T-cell (primary cell): ENCODE data around the gene MBP. TPM values are rescaled to one million over a fixed set of nuclear protein-coding genes. Genes with fewer than 3 reads are reported as not detected.

Experiments used
- ATAC-seq, 4 experiments: fragments of 200-7000 bp in 3 of 4; fragments of 150-1000 bp in 1 of 4; cut with Tn5 transposase; replicated peaks in 1 of 4; 1 replicate in 3 of 4; 2 replicates in 1 of 4; pipeline ENCODE4 v1.10.0; 2021; ENCODE audit warnings: moderate library complexity in 3 of 4, mild to moderate bottlenecking in 2 of 4, moderate number of reproducible peaks in 1 of 4
- CTCF ChIA-PET, 2 donors: fragments of 300-600 bp; sonication (Branson Sonifier 250); formaldehyde crosslinking; loops; one replicate each; lab custom pipeline; 2022; ENCODE audit warnings: antibody characterized with exemption in 2 of 2; lab: Charles Lee
- POLR2A ChIA-PET, 2 donors: fragments of 300-600 bp; sonication (Branson Sonifier 250); formaldehyde crosslinking; loops; one replicate each; lab custom pipeline; 2022; ENCODE audit warnings: antibody characterized with exemption in 2 of 2; lab: Charles Lee
- DNase-seq, 35 experiments: peaks; one replicate each; pipeline versions ENCODE4 v3.0.0 to v3.0.0-alpha.2; 2013 to 2023
- H3K27ac ChIP-seq: one replicate; pipeline ENCODE4 v1.5.1; 2013; ENCODE audit warnings: low read length
- H3K27me3 ChIP-seq, 2 experiments: replicated peaks in 1 of 2; 1 replicate in 1 of 2; 2 replicates in 1 of 2; pipeline versions ENCODE4 v1.6.1 to v1.7.0; 2013; ENCODE audit warnings: low read length in 1 of 2, mixed read lengths in 1 of 2; ENCODE audit not compliant: control insufficient read depth in 2 of 2, insufficient read depth in 2 of 2; ENCODE audit errors: extremely low read depth in 1 of 2
- H3K36me3 ChIP-seq, 2 donors: 1 replicate in 1 of 2; 2 replicates in 1 of 2; pipeline versions ENCODE4 v1.6.1 to v1.7.0; 2013; ENCODE audit warnings: low read length in 1 of 2; ENCODE audit not compliant: control insufficient read depth in 2 of 2, insufficient read depth in 1 of 2; ENCODE audit errors: extremely low read depth in 1 of 2
- H3K4me1 ChIP-seq, 2 experiments: 1 replicate in 1 of 2; 2 replicates in 1 of 2; pipeline versions ENCODE4 v1.6.1 to v1.7.0; 2013; ENCODE audit warnings: low read length in 2 of 2, mixed read lengths in 1 of 2; ENCODE audit not compliant: insufficient read depth in 2 of 2, control insufficient read depth in 1 of 2; ENCODE audit errors: extremely low read depth in 1 of 2
- H3K4me3 ChIP-seq, 2 donors: 1 replicate in 1 of 2; 2 replicates in 1 of 2; pipeline versions ENCODE4 v1.5.1 to v1.7.0; 2013; ENCODE audit warnings: mild to moderate bottlenecking in 2 of 2, low read length in 1 of 2, moderate library complexity in 1 of 2; ENCODE audit not compliant: control insufficient read depth in 1 of 2; ENCODE audit errors: extremely low read depth in 1 of 2
- H3K9me3 ChIP-seq: 2 replicates; pipeline ENCODE4 v1.7.0; 2013
- H3K27ac Mint-ChIP-seq, 2 donors: one replicate each; pipeline ENCODE4 v1.8.0; 2020 to 2021; ENCODE audit warnings: mild to moderate bottlenecking in 2 of 2, mixed read lengths in 2 of 2
- H3K27me3 Mint-ChIP-seq, 2 donors: one replicate each; pipeline ENCODE4 v1.8.0; 2021 to 2022; ENCODE audit warnings: mixed read lengths in 2 of 2
- H3K36me3 Mint-ChIP-seq: one replicate; pipeline ENCODE4 v1.8.0; 2021; ENCODE audit warnings: mixed read lengths
- H3K4me1 Mint-ChIP-seq, 3 donors: one replicate each; pipeline ENCODE4 v1.8.0; 2020 to 2022; ENCODE audit warnings: mixed read lengths in 3 of 3, mild to moderate bottlenecking in 1 of 3
- H3K4me3 Mint-ChIP-seq, 3 donors: one replicate each; pipeline ENCODE4 v1.8.0; 2020 to 2022; ENCODE audit warnings: mild to moderate bottlenecking in 3 of 3, mixed read lengths in 3 of 3, moderate library complexity in 3 of 3
- H3K9me3 Mint-ChIP-seq, 3 donors: one replicate each; pipeline ENCODE4 v1.8.0; 2020 to 2022; ENCODE audit warnings: mixed read lengths in 3 of 3
- WGBS: methylation state at CpG from one replicate; pipeline ENCODE4 v1.1.5; 2013; ENCODE audit warnings: missing lambda C conversion rate; ENCODE audit not compliant: insufficient coverage; 5-methylcytosine and 5-hydroxymethylcytosine counted together
- total RNA-seq, 35 experiments: library from RNA in 6 of 35; stranded (reverse) in 6 of 35; fragments of 120-200 nt in 1 of 35; gene quantifications; one replicate each; pipeline versions ENCODE4 v1.2.1 to v1.2.4 and lab custom pipeline; 2013 to 2026

Gene MBP
- total RNA-seq, 5 donors from 2014 or later (not counting 1 experiment from before 2014, with no cell fraction given): 114 to 185 (median 152) TPM

DNA sequence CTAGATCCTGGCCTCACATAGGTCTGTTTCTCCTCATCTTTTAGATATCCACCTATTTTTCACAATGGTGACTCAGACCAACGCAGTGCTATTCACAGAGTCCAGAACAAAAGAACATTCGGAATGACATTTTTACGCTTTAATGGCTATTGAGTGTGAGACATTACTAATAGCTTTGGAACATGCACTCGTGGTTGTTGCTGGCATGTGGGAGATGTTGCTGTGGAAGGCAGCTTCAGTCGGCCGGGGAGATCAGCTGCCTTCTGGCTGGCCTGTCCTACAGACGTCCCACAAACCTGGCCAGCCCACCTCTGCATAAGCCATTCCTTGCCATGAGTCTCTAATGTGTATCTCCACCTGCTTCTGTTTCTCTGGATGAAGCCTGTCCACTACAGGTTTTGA is 3.4 kb downstream of the MBP start:
- Mint-ChIP-seq H3K9me3 (no peaks in the 10 kb centered on the region), H3K27me3 (no peaks in the 10 kb centered on the region), H3K4me3 (peak overlapping the region; percentile 61 to 96 (median 96)), H3K4me1 (peaks cover 76 to 81% (median 81%) of the 10 kb centered on the region in 3 donors), H3K27ac (peak overlapping the region; percentile 93 to 96), H3K36me3 (peaks cover 22% of the 10 kb centered on the region)
- POLR2A ChIA-PET: interaction anchor here in 1 of 2 donors (0.9 to 1.9 kb wide), 2 partner anchors 21 to 27 kb away, joined by 3 to 12 read pairs; no protein-coding TSS in a partner anchor
- 61% methylated on average over 2 of the region's 7 CpGs for WGBS
- no peak overlapping the region for H3K4me3 ChIP-seq
- no peaks in the 10 kb centered on the region for H3K27me3 ChIP-seq
- H3K36me3 ChIP-seq: peaks cover 0 to 10% of the 10 kb centered on the region in 2 donors
- CTCF ChIA-PET: interaction anchor here in 1 of 2 donors (0.8 to 1.0 kb wide), 2 partner anchors 67 to 83 kb away, joined by 3 read pairs; no protein-coding TSS in a partner anchor
- no peaks in the 10 kb centered on the region for H3K9me3 ChIP-seq
- peaks cover 37 to 50% of the 10 kb centered on the region in 2 experiments for H3K4me1 ChIP-seq
- H3K27ac ChIP-seq: peak overlapping the region; percentile 77
- DNase-seq: no peak
- ATAC-seq: no peak

GRCh38 chr18:77127769-77128671 is 4.6 kb downstream of the MBP start:
- DNase-seq (peak in 25 of 35 experiments; percentile 23 to 81 (median 51)), ATAC-seq (peak; percentile 17 to 68 (median 35))
- Histone ChIP-seq H3K36me3 (peaks cover 0 to 10% of the 10 kb centered on the region in 2 donors), H3K27me3 (no peaks in the 10 kb centered on the region), H3K9me3 (no peaks in the 10 kb centered on the region), H3K4me3 (peak overlapping the region in 1 of 2 donors; percentile 7), H3K4me1 (peaks cover 38 to 48% of the 10 kb centered on the region in 2 experiments), H3K27ac (peak overlapping the region; percentile 77)
- WGBS: 0% methylated on average over 3 of the region's 11 CpGs
- POLR2A ChIA-PET: interaction anchor here in 1 of 2 donors (0.9 to 1.0 kb wide), 2 partner anchors 10 to 20 kb away, joined by 3 read pairs; no protein-coding TSS in a partner anchor
- Mint-ChIP-seq H3K4me1 (peaks cover 77 to 82% (median 82%) of the 10 kb centered on the region in 3 donors), H3K27me3 (no peaks in the 10 kb centered on the region), H3K27ac (peak overlapping the region; percentile 93 to 96), H3K9me3 (no peaks in the 10 kb centered on the region), H3K4me3 (peak overlapping the region; percentile 28 to 71 (median 53)), H3K36me3 (peaks cover 26% of the 10 kb centered on the region)
- CTCF ChIA-PET: no interaction called here

DNA sequence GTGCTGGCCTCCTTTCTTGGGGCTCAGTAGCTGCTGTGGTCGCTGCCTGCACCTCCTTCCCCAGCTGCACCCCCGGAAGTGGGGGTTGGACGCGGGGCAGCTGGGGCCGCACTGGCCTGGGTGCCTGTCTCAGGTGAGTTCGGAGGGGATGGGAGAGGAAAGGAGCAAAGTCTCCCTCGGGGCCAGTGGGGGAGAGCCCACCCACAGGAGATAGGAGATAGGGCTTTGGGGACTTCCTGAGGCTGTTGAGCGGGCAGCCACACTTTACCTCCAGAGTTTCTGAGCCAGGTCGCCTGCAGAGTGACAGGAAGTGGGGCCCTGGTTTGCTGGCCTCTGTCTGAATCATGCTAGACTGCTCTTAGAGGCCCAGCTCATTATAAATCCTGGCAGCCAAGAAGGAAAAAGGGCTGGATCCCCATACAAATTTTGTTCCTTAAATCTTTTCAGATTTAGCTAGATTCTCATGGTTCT is 8.1 kb downstream of the MBP start:
- Mint-ChIP-seq H3K27ac (peak overlapping the region; percentile 76 to 88), H3K4me1 (peaks cover 96 to 100% (median 99%) of the 10 kb centered on the region in 3 donors), H3K9me3 (no peaks in the 10 kb centered on the region), H3K4me3 (peak overlapping the region; percentile 34 to 71 (median 70)), H3K36me3 (peaks cover 33% of the 10 kb centered on the region), H3K27me3 (no peaks in the 10 kb centered on the region)
- CTCF ChIA-PET: interaction anchor here in 1 of 2 donors (0.7 to 2.1 kb wide), 5 partner anchors 10 to 124 kb away, joined by 3 to 8 read pairs (median 3); no protein-coding TSS in a partner anchor
- H3K27ac ChIP-seq: peak overlapping the region; percentile 77
- H3K4me1 ChIP-seq: peaks cover 33 to 64% of the 10 kb centered on the region in 2 experiments
- peak overlapping the region in 1 of 2 donors; percentile 8 for H3K4me3 ChIP-seq
- ATAC-seq (peak; percentile 63 to 85 (median 79)), DNase-seq (peak in 19 of 35 experiments; percentile 32 to 74 (median 47))
- H3K27me3 ChIP-seq: no peaks in the 10 kb centered on the region
- H3K36me3 ChIP-seq: peaks cover 7 to 23% of the 10 kb centered on the region in 2 donors
- POLR2A ChIA-PET: interaction anchor here (0.6 to 1.9 kb wide), 3 partner anchors 13 to 62 kb away, joined by 3 to 7 read pairs (median 4); no protein-coding TSS in a partner anchor
- H3K9me3 ChIP-seq: no peaks in the 10 kb centered on the region
- 7% methylated on average over 2 of the region's 9 CpGs for whole genome bisulfite sequencing

- peak overlapping the region; percentile 7 to 8 for H3K4me3 ChIP-seq
These were observed 9.0 kb downstream of the MBP start for GRCh38 chr18:77123320-77124231.

GRCh38 chr18:77121523-77121922 is 11.1 kb downstream of the MBP start:
- peaks cover 86 to 94% (median 93%) of the 10 kb centered on the region in 3 donors for H3K4me1 Mint-ChIP-seq
- no peaks in the 10 kb centered on the region for H3K27me3 Mint-ChIP-seq
- H3K9me3 ChIP-seq: no peaks in the 10 kb centered on the region
- peaks cover 27% of the 10 kb centered on the region for H3K36me3 Mint-ChIP-seq
- H3K27ac ChIP-seq: no peak overlapping the region
- DNase-seq: no peak
- no peak overlapping the region for H3K4me3 ChIP-seq
- no peak overlapping the region for H3K4me3 Mint-ChIP-seq
- ChIA-PET POLR2A (interaction anchor here (0.5 to 3.3 kb wide), 7 partner anchors 9 to 17 kb away, joined by 3 to 29 read pairs (median 5); no protein-coding TSS in a partner anchor), CTCF (interaction anchor here (0.6 to 3.1 kb wide), 9 partner anchors 11 to 118 kb away, joined by 3 to 9 read pairs (median 4); no protein-coding TSS in a partner anchor)
- peaks cover 12 to 30% of the 10 kb centered on the region in 2 donors for H3K36me3 ChIP-seq
- no peak for ATAC-seq
- H3K9me3 Mint-ChIP-seq: no peaks in the 10 kb centered on the region
- no peaks in the 10 kb centered on the region for H3K27me3 ChIP-seq
- peaks cover 23 to 71% of the 10 kb centered on the region in 2 experiments for H3K4me1 ChIP-seq
- no CpG with 5 or more reads among the region's 3 CpGs for WGBS
- H3K27ac Mint-ChIP-seq: peak overlapping the region; percentile 69 to 83

More at GRCh38 chr18:77123320-77124231, 9.0 kb downstream of the MBP start:
- H3K4me1 Mint-ChIP-seq: peaks cover 96 to 100% (median 99%) of the 10 kb centered on the region in 3 donors
- H3K27ac ChIP-seq: peak overlapping the region; percentile 77
- H3K4me1 ChIP-seq: peaks cover 32 to 68% of the 10 kb centered on the region in 2 experiments
- no peaks in the 10 kb centered on the region for H3K9me3 Mint-ChIP-seq
- H3K27ac Mint-ChIP-seq: peak overlapping the region; percentile 76 to 88
- peaks cover 30% of the 10 kb centered on the region for H3K36me3 Mint-ChIP-seq
- no peaks in the 10 kb centered on the region for H3K9me3 ChIP-seq
- ChIA-PET POLR2A (interaction anchor here (0.7 to 3.3 kb wide), 7 partner anchors 9 to 18 kb away, joined by 3 to 29 read pairs (median 5); partner anchors contain the start of gene MBP (in 1 of the 2)), CTCF (interaction anchor here (0.6 to 3.1 kb wide), 13 partner anchors 9 to 1997 kb away, joined by 3 to 9 read pairs (median 4); no protein-coding TSS in a partner anchor)
- WGBS: 62% methylated on average over 5 of the region's 14 CpGs
- no peaks in the 10 kb centered on the region for H3K27me3 ChIP-seq
- peak overlapping the region; percentile 60 to 71 (median 70) for H3K4me3 Mint-ChIP-seq
- peaks cover 12 to 27% of the 10 kb centered on the region in 2 donors for H3K36me3 ChIP-seq
- ATAC-seq (no peak), DNase-seq (peak in 2 of 35 experiments; percentile 24 to 43)
- no peaks in the 10 kb centered on the region for H3K27me3 Mint-ChIP-seq
